Large intestine (tissue), 3 donors: ENCODE measurements around the gene GTSE1. TPM values are rescaled to one million over a fixed set of nuclear protein-coding genes. Genes with fewer than 3 reads are reported as not detected.

Experiments used
- DNase-seq, 2 donors: peaks; one replicate each; pipeline versions ENCODE4 v3.0.0 to v3.0.0-alpha.2; 2013
- H3K27ac ChIP-seq: one replicate; pipeline ENCODE4 v1.5.1; 2013; ENCODE audit warnings: low read length
- H3K27me3 ChIP-seq: 2 replicates; pipeline ENCODE4 v1.6.1; 2013; ENCODE audit warnings: low read length; ENCODE audit not compliant: control insufficient read depth, insufficient read depth
- H3K36me3 ChIP-seq: 2 replicates; pipeline ENCODE4 v1.6.1; 2013; ENCODE audit warnings: low read length; ENCODE audit not compliant: control insufficient read depth, insufficient read depth
- H3K4me1 ChIP-seq: one replicate; pipeline ENCODE4 v1.6.1; 2013; ENCODE audit warnings: low read length; ENCODE audit not compliant: control insufficient read depth, insufficient read depth
- H3K4me3 ChIP-seq: one replicate; pipeline ENCODE4 v1.5.1; 2013; ENCODE audit warnings: low read length
- H3K9me3 ChIP-seq: one replicate; pipeline ENCODE4 v1.6.1; 2013; ENCODE audit warnings: mild to moderate bottlenecking, low read depth, low read length, moderate library complexity; ENCODE audit not compliant: control insufficient read depth
- WGBS: methylation state at CpG from one replicate; pipeline ENCODE4 v1.1.5; 2013; ENCODE audit warnings: low lambda C conversion rate; ENCODE audit not compliant: insufficient coverage; 5-methylcytosine and 5-hydroxymethylcytosine counted together
- polyA plus RNA-seq: library from polyadenylated mRNA; unstranded; fragments of 120-200 nt; gene quantifications from one replicate; pipeline ENCODE4 v1.2.1, GENCODE V29; 2013

GTSE1 gene
- polyA plus RNA-seq, 1 donor, result 10.3 TPM

DNA sequence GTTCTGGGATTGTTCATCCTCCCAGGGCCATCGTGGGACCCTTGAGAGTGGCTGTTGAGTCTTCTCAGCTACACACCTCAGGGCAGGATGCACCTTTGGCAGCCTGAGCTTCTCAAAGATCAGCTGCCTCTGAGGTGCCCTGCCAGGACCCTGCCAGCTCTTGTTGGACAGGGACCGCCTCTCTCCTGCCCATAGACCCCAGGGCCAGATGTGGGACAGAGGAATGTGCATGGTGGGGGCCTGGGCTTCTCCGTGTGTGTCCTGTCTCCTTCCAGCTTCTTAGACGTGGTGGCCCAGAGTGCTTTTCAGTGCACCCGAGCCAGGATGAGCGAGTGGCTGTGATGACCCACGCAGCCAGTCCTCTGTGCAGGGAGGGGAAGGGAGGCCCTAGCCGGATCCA lies 32.9 kb downstream of the GTSE1 start:
- Histone ChIP-seq H3K36me3 (peaks cover 27% of the 10 kb centered on the region), H3K27me3 (no peaks in the 10 kb centered on the region), H3K4me1 (no peaks in the 10 kb centered on the region), H3K27ac (no peak overlapping the region), H3K4me3 (no peak overlapping the region), H3K9me3 (no peaks in the 10 kb centered on the region)
- WGBS, result 94% methylated on average over 3 of the region's 8 CpGs
- DNase-seq, result no peak

DNA sequence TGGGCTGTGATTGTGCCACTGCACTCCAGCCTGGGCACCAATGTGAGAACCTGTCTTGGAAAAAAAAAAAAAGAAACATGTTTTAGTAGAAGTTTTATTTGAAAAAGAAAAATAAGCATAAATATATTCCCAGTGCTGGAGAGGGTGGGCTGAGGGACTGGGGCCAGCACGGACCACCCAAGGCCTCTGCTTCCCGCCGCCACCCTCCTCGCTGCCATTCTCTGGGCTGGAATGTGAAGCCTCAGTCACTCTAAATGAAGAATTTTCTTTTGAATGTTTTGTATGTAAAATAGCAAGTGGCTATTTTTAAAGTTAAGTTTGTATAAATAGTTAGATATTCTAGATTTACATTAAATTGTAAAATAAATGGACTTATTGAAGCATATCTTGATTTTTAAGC lies 33.8 kb downstream of the GTSE1 start:
- Histone ChIP-seq H3K27me3 (no peaks in the 10 kb centered on the region), H3K9me3 (no peaks in the 10 kb centered on the region), H3K4me1 (no peaks in the 10 kb centered on the region), H3K27ac (no peak overlapping the region), H3K36me3 (peaks cover 25% of the 10 kb centered on the region), H3K4me3 (no peak overlapping the region)
- WGBS, result no CpG with 5 or more reads among the region's 4 CpGs
- DNase-seq, result no peak

DNA sequence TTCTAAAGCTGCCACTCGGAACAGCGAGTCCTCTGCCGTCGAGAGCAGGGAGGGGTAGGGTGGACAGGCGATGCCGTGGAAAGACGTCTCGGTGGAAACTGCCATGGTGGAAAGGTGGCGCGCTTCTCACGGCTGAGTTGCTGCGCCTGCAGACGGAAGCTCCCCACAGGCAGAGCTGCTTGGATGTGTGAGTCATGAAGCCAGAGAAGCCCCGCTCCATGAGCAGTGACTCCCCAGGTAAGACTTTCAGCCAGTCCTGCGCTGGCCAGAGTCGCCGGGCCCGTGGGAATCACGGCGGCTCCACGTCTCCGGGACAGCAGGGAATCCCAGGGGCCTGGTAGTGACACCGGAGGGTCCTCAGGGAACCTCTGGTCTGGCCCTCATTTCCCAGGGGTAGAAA lies 34.8 kb downstream of the GTSE1 start:
- Histone ChIP-seq H3K27ac (no peak overlapping the region), H3K4me1 (no peaks in the 10 kb centered on the region), H3K36me3 (peaks cover 16% of the 10 kb centered on the region), H3K27me3 (no peaks in the 10 kb centered on the region), H3K4me3 (no peak overlapping the region), H3K9me3 (no peaks in the 10 kb centered on the region)
- no peak for DNase-seq
- no CpG with 5 or more reads among the region's 23 CpGs for WGBS

DNA sequence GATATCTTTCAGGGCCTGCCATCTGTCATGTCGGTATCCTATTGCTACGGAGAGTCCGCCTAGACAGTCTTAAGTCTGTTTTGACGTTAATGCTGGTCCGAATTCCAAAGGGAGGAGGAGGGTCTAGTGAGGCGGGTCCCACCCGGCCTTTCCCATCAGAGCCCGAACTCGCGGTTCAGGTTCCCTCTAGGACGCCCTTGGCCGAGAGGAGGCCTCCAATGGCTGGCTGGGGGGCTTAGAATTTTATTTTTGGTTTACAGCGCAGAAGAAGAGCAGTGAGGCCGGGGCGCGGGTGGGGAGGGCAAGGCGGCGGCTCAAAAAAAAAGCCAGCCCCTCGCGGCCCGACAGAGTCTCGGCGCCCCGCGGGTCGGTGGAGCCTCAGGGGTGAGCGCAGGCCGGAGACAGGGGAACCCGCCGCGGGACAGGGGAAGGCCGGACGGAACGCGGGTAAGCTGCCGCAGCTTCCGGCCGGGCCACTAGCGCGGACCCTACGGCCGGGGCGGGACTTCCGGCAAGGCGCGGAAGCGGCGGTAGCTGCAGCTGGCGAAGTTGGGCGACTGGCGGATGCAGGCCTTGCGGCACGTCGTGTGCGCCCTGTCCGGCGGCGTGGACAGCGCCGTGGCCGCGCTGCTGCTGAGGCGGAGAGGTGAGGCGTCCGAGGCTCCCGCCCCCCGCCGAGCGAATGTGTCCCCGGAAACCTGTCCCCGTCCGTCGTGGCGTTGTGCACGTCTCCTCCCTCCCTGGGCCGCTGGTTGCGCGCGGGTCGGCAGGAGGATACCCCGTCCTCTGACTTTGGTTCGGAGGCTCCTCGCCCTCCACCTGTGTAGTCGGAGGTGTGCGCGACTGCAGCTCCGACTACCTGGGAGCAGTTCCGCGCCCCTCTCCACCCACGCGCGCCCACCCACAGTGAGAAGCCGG lies 38.8 kb downstream of the GTSE1 start, which contains the start of gene TRMU:
TSS of gene TRMU (plus strand) at position 514 of the 918 bp plus-strand sequence. CDS start at position 565, 51 bp downstream.
- Histone ChIP-seq H3K4me1 (peaks cover 5% of the 10 kb centered on the region), H3K36me3 (peaks cover 32% of the 10 kb centered on the region), H3K27ac (peak within 1 kb of the TSS; percentile 92), H3K27me3 (no peaks in the 10 kb centered on the region), H3K4me3 (peak within 1 kb of the TSS; percentile 93), H3K9me3 (no peaks in the 10 kb centered on the region)
- DNase-seq, result peak; percentile 74 to 88
- WGBS, result no CpG with 5 or more reads among the region's 93 CpGs

DNA sequence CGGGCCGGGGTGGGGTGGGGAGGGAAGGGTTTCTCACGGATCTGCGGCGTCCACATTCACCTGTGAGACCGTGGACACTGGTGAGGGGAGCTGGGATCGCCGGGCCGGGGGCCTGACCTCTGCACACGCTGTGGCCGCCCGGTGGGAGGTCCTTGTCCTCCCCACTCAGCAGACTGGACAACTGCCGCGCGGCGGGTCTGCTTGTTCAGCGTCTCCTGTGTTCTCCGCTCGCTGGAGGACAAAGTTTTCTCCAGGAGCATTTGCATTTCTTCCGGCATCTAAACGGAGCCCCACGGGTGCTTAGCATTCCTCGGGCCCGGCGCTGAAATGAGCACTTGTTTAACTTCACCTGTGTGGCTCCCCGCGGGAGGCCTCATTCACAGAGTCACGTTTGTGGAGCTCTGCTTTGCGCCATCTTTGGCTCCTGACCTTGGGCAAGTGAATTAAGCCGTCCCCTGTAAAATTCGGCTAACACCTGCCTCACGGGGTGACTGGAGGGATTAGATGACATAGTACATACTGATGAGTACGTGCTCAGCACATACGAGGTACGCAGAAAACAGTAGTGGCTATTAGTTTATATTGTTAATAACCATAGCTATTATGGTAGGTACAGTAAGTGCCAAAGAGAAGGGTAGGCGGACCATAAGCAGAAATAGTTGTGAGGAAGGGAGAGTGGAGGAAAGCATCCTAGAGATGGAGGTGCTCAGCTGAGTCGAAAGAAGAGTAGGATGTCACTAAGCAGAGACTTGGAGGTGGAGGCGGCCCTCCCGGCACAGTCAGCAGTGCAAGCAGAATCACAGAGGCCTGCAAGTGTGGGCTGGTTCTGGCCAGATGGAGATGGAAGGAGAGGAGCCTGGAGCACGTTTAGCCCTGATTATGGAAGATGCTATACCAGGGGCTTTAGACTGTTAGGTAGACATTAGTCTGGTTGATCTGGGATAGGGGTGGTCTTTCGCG lies 39.7 kb downstream of the GTSE1 start:
- 33% methylated on average over 1 of the region's 42 CpGs for WGBS
- Histone ChIP-seq H3K36me3 (peaks cover 31% of the 10 kb centered on the region), H3K4me1 (peaks cover 5% of the 10 kb centered on the region), H3K27me3 (no peaks in the 10 kb centered on the region), H3K4me3 (peak overlapping the region; percentile 93), H3K9me3 (no peaks in the 10 kb centered on the region), H3K27ac (peak overlapping the region; percentile 92)
- DNase-seq, result peak in 1 of 2 donors; percentile 53

DNA sequence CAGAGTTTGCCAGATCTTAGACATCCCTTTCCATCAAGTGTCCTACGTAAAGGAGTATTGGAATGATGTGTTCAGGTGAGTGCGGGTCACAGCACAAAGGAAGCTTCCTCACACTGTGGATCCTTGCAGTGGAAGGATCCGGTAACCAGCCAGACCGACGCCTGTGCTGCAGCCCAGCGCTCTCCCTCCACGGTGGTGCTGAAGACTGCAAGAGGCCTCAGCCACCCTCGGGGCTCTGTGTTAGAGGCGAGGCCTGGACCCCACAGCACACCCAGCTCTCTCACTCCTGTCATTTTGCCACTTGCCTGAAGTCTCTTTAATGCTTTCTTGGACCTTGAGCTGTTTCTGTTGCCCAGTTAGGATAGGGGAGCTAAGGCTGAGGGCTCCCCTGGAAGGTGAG lies 41.2 kb downstream of the GTSE1 start:
- Histone ChIP-seq H3K4me3 (no peak overlapping the region), H3K27me3 (no peaks in the 10 kb centered on the region), H3K36me3 (peaks cover 45% of the 10 kb centered on the region), H3K9me3 (no peaks in the 10 kb centered on the region), H3K4me1 (peaks cover 5% of the 10 kb centered on the region), H3K27ac (no peak overlapping the region)
- no peak for DNase-seq
- no CpG with 5 or more reads among the region's 9 CpGs for WGBS

DNA sequence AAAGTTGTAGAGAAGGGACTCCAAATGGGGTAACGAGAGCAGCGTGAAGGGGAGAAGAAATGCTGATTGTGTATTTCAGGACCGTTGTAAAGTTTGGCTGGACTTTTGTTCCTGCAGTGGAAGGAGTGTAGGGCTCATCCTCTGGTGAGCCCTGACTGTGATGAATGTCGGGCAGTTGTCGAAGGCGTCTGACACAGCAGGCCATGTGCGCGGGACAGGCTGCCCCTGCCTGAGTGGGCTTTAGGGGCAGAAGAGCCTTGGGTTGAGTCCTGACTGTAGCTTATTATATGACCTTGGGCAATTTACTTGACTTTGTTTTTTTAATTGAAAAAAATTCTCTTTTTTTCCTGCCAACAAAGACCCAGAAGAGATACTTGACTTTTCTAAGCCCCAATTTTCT lies 42.0 kb downstream of the GTSE1 start:
- no peaks in the 10 kb centered on the region for H3K27me3 ChIP-seq
- no peak for DNase-seq
- no peak overlapping the region for H3K4me3 ChIP-seq
- peaks cover 53% of the 10 kb centered on the region for H3K36me3 ChIP-seq
- no peaks in the 10 kb centered on the region for H3K9me3 ChIP-seq
- WGBS, result no CpG with 5 or more reads among the region's 8 CpGs
- H3K27ac ChIP-seq, result no peak overlapping the region
- H3K4me1 ChIP-seq, result peaks cover 5% of the 10 kb centered on the region

DNA sequence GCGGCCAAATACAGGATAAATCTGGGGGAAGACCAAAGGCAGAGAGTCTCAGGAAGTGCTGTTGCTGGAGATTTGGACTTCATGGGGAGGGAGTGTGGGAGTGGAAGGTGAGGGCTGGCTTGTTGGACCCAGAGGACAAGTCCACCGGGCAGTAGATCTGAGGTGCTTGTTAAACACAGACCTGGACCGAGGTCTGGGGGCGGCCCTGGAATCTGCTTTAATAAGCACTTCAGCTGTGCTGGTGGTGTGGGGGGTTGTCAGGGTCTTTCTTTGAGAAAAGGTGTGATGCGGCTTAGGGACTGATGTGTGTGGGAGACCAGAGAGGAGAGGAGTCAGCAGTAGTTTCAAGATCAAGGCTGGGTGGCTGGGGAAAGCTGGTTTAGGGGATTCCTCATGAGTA lies 43.3 kb downstream of the GTSE1 start:
- no peak for DNase-seq
- H3K27me3 ChIP-seq, result no peaks in the 10 kb centered on the region
- peaks cover 5% of the 10 kb centered on the region for H3K4me1 ChIP-seq
- no peaks in the 10 kb centered on the region for H3K9me3 ChIP-seq
- no peak overlapping the region for H3K27ac ChIP-seq
- no peak overlapping the region for H3K4me3 ChIP-seq
- 100% methylated on average over 1 of the region's 5 CpGs for WGBS
- H3K36me3 ChIP-seq, result peaks cover 64% of the 10 kb centered on the region

DNA sequence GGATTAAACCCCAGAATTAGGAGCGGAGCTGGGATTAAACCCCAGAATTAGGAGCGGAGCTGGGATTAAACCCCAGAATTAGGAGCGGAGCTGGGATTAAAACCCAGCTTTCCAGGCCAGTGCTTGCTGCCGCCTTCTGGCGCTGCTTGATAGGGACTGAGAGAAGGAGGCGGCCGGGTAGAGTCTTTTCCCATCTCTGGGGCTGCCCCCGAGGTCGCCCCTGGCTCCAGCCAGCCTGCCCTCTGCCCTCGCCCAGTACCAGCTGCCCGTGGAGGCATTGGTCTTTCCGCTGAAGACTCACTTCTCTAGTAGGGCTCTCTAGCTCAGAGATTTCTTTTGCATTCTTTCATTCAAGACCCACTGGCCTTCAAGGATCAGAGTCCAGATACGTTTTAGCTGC lies 44.0 kb downstream of the GTSE1 start:
- no peaks in the 10 kb centered on the region for H3K9me3 ChIP-seq
- no peaks in the 10 kb centered on the region for H3K27me3 ChIP-seq
- no CpG with 5 or more reads among the region's 13 CpGs for WGBS
- H3K4me3 ChIP-seq, result no peak overlapping the region
- H3K4me1 ChIP-seq, result peaks cover 5% of the 10 kb centered on the region
- DNase-seq, result no peak
- H3K36me3 ChIP-seq, result peaks cover 70% of the 10 kb centered on the region
- H3K27ac ChIP-seq, result no peak overlapping the region

DNA sequence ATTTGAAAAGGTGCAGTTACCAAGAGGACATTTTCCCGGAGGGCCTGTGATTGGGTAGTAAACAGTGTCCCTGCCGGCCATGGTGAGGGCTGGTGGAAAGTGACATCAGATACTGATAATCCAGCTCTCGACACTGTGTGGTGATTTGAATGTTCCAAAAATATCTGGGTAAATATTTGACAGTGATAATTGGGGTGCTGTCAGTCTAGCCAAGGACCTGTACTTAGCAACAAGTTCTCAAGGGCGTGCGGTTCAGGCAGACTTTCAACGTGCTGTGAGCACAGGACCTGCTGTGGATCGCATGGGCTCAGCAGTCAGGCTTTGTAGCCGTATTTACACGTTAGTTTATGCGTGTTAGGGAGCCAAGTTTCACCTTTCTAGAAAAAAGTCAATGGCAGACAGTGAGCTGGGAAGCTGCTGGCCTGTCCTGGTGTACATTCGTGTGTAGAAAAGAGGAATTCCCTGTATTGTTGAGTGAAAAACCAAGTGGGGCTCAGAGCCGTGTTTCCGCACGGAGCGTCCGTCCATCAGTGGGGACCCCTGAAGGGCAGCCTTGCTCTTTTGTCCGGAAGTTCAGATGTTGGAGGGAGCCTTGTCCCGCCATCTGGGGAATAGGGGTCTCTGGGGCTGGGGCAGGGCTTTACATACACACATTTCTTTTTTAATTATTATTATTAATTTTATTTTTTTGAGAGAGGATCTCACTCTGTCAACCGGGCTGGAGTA lies 50.2 kb downstream of the GTSE1 start:
- Histone ChIP-seq H3K4me1 (no peaks in the 10 kb centered on the region), H3K36me3 (peaks cover 92% of the 10 kb centered on the region), H3K9me3 (no peaks in the 10 kb centered on the region), H3K4me3 (no peak overlapping the region), H3K27me3 (no peaks in the 10 kb centered on the region), H3K27ac (no peak overlapping the region)
- DNase-seq, result no peak
- no CpG with 5 or more reads among the region's 19 CpGs for WGBS
